Measurements from ENCODE around the gene STC2.

- no peak for TF ChIP-seq POLR2A (IDR thresholded peaks at IDR 0.05)
- TF ChIP-seq, protein P1, sequence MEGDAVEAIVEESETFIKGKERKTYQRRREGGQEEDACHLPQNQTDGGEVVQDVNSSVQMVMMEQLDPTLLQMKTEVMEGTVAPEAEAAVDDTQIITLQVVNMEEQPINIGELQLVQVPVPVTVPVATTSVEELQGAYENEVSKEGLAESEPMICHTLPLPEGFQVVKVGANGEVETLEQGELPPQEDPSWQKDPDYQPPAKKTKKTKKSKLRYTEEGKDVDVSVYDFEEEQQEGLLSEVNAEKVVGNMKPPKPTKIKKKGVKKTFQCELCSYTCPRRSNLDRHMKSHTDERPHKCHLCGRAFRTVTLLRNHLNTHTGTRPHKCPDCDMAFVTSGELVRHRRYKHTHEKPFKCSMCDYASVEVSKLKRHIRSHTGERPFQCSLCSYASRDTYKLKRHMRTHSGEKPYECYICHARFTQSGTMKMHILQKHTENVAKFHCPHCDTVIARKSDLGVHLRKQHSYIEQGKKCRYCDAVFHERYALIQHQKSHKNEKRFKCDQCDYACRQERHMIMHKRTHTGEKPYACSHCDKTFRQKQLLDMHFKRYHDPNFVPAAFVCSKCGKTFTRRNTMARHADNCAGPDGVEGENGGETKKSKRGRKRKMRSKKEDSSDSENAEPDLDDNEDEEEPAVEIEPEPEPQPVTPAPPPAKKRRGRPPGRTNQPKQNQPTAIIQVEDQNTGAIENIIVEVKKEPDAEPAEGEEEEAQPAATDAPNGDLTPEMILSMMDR (IDR thresholded peaks at IDR 0.05), result no peak
These were observed 12.2 kb upstream of the STC2 start for GRCh38 chr5:173340451-173340850.

Data from transverse colon (tissue), 3 donors.